ENCODE measurements around the gene COL6A1. TPM values are rescaled to one million over a fixed set of nuclear protein-coding genes. Genes with fewer than 3 reads are reported as not detected.
"Not testable (repeated sequence)": the region's sequence is repeated elsewhere in the genome, so short reads cannot be mapped to it uniquely, and the experiment has no call there.

COL6A1 gene
- total RNA-seq, 1 experiment from 2014 or later = 393 TPM

GRCh38 chr21:46025113-46025770 lies 43.7 kb downstream of the COL6A1 start:
- DNase-seq (ENCODE audit: low spot score) = peak; percentile 38

DNA sequence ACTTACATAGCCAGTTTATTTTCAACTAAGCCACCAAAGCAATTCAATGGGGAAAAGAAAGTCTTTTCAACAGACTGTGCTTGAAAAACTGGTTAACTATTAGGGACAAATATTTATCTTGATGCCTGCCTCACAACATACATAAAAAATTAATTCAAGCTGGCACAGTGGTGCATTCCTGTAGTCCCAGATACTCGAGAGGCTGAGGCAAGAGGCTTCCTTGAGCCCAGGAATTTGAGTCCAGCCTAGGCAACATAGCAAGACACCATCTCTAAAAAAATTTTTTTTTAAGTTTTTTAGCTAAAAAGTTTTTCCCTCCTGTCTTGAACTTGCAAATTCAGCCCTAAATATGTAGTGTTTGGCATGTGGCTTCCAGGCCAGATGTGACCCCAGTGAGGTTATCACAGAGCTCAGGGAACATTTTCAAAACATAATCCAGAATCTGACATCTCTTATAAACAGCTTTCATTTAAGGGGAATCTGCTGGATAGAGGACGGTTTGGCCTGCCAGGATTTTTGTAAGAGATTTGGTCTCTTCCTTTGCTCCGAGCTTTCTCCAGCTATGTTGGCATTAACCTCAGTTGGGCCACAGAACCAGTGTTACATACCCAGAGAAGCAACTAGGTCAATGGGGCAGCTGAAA lies 46.4 kb downstream of the COL6A1 start:
- DNase-seq (ENCODE audit: low spot score) = no peak

DNA sequence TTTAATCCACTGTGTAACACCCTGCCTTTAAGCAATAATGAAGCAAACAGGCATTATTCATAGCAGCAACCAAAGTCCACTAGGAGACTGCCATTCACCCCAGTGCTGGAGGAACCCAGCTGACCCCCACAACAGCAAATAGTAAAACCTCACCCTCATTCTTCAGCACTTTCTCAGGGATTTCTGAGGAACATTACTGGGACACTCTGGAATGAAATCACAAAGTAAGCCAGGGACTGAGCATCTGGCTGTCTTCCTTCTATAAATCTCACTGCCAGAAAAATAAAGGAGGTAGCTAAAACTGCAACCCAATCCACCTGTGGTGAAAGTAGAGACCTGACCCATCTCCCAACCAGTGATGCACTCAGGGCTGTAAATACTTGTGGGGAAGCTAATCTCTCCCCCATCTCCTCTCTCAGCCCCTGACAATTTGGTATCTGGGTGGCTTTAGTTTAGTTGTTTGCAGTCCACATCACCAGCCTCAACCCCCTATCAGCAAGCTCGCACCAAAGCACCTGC lies 47.1 kb downstream of the COL6A1 start:
- no peak for DNase-seq (ENCODE audit: low spot score)

GRCh38 chr21:46029186-46029924 lies 47.8 kb downstream of the COL6A1 start:
- DNase-seq (ENCODE audit: low spot score) = no peak

DNA sequence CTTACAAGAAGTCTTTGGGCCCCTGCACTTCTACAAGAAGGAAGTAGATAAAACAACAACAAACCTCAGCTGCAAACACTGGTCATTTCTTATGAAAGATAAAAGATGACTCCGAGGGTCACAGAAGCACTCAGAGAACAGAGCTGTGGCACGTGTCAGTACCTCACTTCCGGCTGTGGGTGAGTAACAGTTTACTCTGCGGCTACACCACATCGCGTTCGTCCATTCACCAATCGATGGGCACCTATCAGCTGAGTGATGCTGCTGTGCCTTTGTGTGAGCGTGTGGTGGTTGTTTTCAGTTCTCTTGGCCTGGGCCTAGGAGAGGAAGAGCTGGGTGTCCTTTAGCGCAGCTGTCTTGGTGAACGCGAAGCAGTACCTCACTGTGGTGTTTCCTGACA lies 49.9 kb downstream of the COL6A1 start:
- no peak for DNase-seq (ENCODE audit: low spot score)

GRCh38 chr21:46032100-46032499 lies 50.5 kb downstream of the COL6A1 start:
- no peak for DNase-seq (ENCODE audit: low spot score)

GRCh38 chr21:46033410-46034400 lies 52.1 kb downstream of the COL6A1 start:
- no peak for DNase-seq (ENCODE audit: low spot score)

DNA sequence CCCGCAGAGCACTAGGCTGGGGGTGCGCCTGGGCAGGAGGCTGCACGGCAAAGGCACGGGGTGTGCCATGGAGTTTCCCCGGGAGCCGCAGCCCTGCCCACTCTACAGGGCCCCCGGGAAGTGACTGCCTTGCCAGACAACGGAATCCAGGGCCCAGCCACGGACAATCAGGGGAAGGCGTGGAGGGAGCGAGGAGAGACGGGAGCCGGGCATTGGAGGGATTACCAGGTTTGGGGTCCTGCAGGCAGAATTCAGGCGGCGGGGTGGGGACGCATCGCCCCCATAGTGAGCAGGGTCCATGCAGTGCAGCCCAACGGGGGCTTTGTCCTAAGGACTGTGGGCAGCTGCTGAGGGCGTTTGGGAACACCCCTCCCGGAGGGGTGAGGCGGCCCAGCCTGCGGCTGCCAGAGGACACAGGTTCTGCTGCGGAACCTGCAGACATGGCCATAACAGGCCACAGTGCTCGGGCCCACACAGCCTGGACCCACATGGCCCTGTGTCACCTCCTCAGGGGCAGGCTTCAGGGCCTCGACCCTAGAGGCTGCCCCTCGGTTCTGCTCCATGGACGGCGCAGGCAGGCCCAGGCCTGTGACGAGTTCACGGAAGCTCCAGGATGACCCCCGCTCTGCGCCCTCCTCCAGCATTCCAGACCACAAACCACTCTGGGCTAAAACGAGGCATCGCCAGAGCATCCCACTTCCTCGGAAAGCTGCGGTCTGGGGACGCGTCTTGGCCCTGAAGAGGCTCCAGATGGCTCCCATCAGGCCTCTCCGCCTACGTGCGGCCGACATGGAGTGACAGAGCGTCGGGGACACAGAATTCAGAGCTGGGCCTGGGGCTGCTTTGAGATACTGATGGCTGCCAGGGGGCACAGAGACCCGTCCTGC lies 54.5 kb downstream of the COL6A1 start:
- DNase-seq (ENCODE audit: low spot score) = no peak

GRCh38 chr21:46036696-46037330 lies 55.2 kb downstream of the COL6A1 start:
- no peak for DNase-seq (ENCODE audit: low spot score)

DNA sequence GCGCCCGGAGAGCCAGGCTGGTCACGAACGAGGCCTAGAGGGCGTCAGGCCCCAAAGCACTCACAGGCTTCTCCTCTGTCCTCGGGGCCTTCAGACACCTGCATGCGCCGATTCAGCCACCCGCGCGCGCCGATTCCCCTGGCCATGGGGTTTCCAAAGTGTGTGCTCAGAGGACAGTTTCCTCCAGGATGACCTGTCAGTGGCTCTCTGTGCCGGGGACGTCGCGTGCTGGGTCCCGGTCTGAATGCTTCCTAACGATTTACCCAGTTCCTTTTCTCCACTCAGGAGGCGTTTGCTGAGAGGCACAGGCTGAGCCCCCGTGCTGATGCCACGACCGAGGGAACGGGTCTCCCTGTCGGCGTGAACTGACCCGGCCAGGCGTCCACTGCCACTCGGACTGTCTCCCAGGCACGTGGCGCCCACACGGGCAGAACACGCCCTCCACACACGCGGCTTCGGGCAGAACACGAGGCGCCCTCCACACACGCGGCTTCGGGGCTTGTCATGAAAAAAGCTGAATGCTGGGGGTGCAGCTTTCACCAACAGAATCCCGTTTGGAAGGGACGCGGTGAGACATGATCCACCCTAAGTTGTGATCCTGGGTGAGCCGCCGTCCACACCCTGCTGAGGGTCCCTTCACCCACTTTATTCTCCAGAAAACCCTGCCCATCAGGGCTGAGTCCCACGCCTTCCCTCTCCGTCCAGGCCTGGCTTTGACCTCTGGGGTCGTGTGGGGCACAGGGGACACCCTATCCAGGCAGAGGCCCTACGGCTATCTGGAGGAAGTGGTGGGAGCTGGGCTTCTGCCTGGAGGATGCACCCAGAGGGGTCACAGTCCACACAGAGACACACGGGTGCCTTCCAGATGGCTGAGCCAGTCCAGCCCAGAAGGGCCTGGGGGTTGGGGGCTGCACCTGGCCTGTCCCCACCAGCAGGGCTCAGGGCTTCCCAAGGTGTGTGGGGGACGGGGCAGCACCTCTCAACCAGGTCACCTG lies 56.1 kb downstream of the COL6A1 start:
- DNase-seq (ENCODE audit: low spot score) = no peak

DNA sequence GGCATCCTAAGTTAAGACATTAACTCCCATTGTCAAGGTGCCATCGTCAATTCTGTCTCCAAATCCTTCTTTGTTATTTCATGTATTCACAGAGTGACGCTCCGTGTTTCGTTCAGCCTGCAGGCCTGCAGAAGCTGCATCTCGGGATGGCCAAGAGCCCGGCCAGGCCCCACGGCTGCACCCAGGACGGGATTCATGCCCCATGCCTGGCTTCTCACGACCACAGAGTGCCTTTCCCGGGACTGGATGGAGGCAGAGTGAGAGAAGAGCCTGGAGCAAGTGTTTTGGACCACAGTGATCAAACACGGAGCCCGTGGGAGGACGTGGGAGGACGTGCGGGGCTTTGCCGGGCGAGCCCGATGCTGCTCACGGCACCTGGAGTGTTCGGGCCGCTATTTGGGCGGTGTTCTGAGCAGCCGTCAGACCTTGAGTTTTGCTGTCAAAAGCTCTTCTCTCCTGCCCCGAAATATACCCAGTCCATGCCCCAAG lies 56.8 kb downstream of the COL6A1 start:
- DNase-seq (ENCODE audit: low spot score) = no peak

DNA sequence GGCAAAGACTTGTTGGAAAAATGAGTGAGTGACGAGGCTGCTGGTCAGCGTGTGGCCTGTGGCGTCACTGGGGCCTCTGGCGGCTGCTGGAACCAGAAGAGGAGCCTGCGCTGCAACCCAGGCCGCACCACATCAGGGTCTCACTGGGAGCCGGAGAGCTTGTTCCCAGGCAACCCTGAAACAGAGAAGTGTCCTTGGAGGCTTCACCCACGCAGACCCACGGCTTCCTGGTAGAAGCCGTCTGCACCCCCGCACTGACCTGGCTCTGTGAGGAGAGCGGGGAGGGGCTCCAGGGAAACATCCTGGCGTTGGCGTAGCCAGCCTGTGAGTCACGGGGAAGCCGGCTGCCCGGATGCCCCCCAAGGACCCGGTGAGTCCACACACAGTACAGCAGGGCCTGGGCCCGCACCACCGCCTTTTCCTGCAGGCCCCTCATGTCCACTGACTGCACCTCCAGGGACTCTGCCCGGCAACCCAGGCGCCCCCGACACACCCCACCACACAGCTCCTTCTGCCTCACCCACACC lies 57.4 kb downstream of the COL6A1 start:
- DNase-seq (ENCODE audit: low spot score) = peak; percentile 80

DNA sequence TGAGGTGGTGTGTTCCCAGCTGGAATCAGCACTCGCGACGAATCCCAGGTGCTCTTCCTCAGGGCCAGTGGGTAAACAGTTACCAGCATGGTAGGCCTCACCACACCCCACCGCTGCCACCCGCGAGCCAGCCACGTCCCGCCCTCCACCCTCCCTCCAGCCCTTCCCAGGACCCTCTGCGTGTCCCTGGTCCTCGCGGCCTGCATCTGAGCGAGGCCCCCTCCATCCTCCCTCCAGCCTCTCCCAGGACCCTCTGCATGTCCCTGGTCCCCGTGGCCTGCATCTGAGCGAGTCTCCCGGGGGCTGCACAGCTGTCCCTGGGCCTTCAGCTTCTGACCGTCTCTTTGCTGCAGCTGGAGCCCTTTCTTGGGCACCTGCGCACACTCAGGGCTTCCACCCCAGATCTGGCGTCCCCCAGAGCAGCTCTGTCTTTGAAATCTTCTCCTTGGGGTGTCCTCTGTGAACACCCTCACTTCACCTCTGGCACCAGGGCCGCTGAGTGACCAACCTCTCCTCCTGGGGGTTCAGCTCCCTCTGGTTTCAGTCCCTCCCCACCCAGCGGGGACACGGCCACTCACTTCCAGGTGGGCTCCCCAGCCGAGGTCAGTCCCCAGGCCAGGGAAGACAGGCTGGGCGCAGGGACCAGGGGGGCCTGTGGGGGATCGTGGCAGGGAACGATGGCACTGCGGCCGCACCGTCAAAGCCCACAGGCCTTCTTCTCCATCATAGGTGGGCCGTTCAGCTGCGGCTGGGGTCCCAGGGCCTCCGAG lies 58.5 kb downstream of the COL6A1 start:
- no peak for DNase-seq (ENCODE audit: low spot score)

DNA sequence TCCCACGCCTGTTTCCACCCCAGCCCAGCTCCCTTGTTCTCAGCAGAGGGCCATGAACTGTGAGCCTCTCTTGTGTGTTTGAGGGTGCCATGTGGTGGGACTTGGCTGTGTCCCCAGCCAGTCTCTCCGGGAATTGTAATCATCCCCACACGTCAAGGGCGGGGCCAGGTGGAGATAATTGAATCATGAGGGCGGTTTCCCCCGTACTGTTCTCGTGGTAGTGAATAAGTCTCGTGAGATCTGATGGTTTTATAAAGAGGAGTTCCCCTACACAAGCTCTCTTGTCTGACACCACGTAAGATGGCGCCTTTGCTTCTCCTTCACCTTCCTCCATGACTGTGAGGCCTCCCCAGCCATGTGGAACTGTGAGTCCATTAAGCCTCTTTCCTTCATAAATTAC lies 59.1 kb downstream of the COL6A1 start:
- DNase-seq (ENCODE audit: low spot score) = peak; percentile 33

DNA sequence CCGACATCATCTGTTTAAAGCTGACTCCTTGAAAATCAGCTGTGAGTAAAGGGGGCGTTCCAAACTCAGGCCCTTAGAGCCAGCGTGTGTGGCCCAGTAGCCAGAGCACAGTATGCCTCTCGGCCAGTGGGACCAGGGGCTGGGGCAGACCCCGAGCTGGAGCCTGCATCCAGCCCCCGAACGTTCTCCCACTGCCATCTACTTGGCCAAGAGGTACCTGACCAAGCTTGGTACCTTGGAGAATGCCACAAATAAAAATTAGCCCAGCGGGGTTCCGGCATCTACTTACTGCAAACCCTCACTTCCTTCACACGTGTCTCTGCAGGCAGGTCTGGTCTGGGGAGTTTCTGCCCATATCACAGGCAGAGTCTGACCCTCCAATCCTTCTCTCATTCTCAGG lies 59.6 kb downstream of the COL6A1 start:
- DNase-seq (ENCODE audit: low spot score) = no peak

DNA sequence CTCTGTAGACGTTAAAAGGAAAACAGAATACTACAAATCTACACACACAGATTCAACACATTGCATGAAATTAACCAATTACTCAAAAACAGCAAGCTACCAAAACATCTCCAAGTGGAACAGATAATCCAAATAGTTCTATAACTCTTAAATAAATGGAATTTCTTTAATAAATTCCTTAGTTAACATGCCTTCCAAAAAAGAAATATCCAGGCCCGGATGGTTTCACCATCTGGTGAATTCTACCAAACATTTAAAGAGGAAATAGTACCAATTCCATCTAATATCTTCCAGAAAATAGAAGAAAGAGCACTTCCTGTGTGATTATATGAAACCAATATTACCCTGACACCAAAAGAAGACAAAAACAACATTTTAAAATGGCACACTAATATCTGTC lies 63.6 kb downstream of the COL6A1 start:
- no peak for DNase-seq (ENCODE audit: low spot score)

GRCh38 chr21:46046471-46046870 lies 64.9 kb downstream of the COL6A1 start:
- DNase-seq (ENCODE audit: low spot score) = no peak

GRCh38 chr21:46046906-46047305 lies 65.3 kb downstream of the COL6A1 start:
- DNase-seq (ENCODE audit: low spot score) = not testable (repeated sequence)

Measured in A172 (cell line).